B cell (primary cell): ENCODE results near the gene LTBP2. TPM values are rescaled to one million over a fixed set of nuclear protein-coding genes. Genes with fewer than 3 reads are reported as not detected.

ENCODE experiments used
- ATAC-seq: fragments of 200-7000 bp; cut with Tn5 transposase; one replicate; pipeline ENCODE4 v1.10.0; 2021; ENCODE audit warnings: low read depth, mild to moderate bottlenecking, moderate number of reproducible peaks, moderate library complexity
- CTCF ChIA-PET: fragments of 350-600 bp; sonication (Branson Sonifier 250); formaldehyde crosslinking; loops from one replicate; lab custom pipeline; 2021; ENCODE audit warnings: antibody characterized with exemption, inconsistent platforms; lab: Charles Lee
- POLR2A ChIA-PET: fragments of 350-600 bp; sonication (Branson Sonifier 250); formaldehyde crosslinking; loops from one replicate; lab custom pipeline; 2021; ENCODE audit warnings: antibody characterized with exemption; lab: Charles Lee
- DNase-seq: peaks from one replicate; pipeline ENCODE4 v3.0.0; 2013
- H2AFZ ChIP-seq: 2 replicates; pipeline ENCODE4 v1.6.1; 2012; ENCODE audit warnings: mild to moderate bottlenecking, low read depth, low read length; ENCODE audit not compliant: insufficient read depth, poor library complexity, severe bottlenecking
- H3K27ac ChIP-seq, 2 donors: 1 replicate in 1 of 2; 2 replicates in 1 of 2; pipeline ENCODE4 v1.5.1; 2012 to 2013; ENCODE audit warnings: low read length in 2 of 2, mild to moderate bottlenecking in 2 of 2, moderate library complexity in 1 of 2
- H3K27me3 ChIP-seq, 4 experiments: fragments of 200-600 bp in 1 of 4; sonication (generic) in 1 of 4; replicated peaks in 1 of 4; 1 replicate in 2 of 4; 2 replicates in 2 of 4; pipeline versions ENCODE4 v1.6.1 to v1.7.0; 2013 to 2016; ENCODE audit warnings: low read length in 3 of 4, mild to moderate bottlenecking in 2 of 4, mixed read lengths in 1 of 4, moderate library complexity in 1 of 4; ENCODE audit not compliant: insufficient read depth in 4 of 4, control insufficient read depth in 3 of 4; ENCODE audit errors: control extremely low read depth in 1 of 4
- H3K36me3 ChIP-seq, 2 experiments: replicated peaks in 1 of 2; 1 replicate in 1 of 2; 2 replicates in 1 of 2; pipeline versions ENCODE4 v1.6.1 to v1.7.1; 2013; ENCODE audit warnings: low read length in 1 of 2; ENCODE audit not compliant: insufficient read depth in 2 of 2, control insufficient read depth in 1 of 2; ENCODE audit errors: control extremely low read depth in 1 of 2, extremely low read depth in 1 of 2
- H3K4me1 ChIP-seq, 2 donors: fragments of 200-600 bp in 1 of 2; sonication (generic) in 1 of 2; 1 replicate in 1 of 2; 2 replicates in 1 of 2; pipeline versions ENCODE4 v1.5.1 to v1.6.1; 2013 to 2017; ENCODE audit warnings: low read length in 2 of 2; ENCODE audit not compliant: control insufficient read depth in 2 of 2, insufficient read depth in 2 of 2
- H3K4me2 ChIP-seq: replicated peaks from 2 replicates; pipeline ENCODE3; 2012; ENCODE audit warnings: mild to moderate bottlenecking, low read depth, low read length; ENCODE audit not compliant: poor library complexity, severe bottlenecking
- H3K4me3 ChIP-seq, 5 experiments: fragments of 200-600 bp in 1 of 5; sonication (generic) in 1 of 5; 1 replicate in 3 of 5; 2 replicates in 2 of 5; pipeline versions ENCODE4 v1.5.1 to v1.7.0; 2011 to 2016; ENCODE audit warnings: low read length in 4 of 5, mild to moderate bottlenecking in 4 of 5, low read depth in 2 of 5, control low read depth in 1 of 5, moderate library complexity in 1 of 5; ENCODE audit not compliant: insufficient read depth in 1 of 5; ENCODE audit errors: control extremely low read depth in 1 of 5, extremely low read depth in 1 of 5
- H3K79me2 ChIP-seq: fragments of 200-600 bp; sonication (generic); one replicate; pipeline ENCODE4 v1.6.0; 2016; ENCODE audit warnings: low read length; ENCODE audit not compliant: control insufficient read depth, insufficient read depth
- H3K9ac ChIP-seq: fragments of 200-600 bp; sonication (generic); 2 replicates; pipeline ENCODE4 v1.6.1; 2017; ENCODE audit warnings: mild to moderate bottlenecking, low read length, moderate library complexity
- H3K9me3 ChIP-seq, 3 donors: one replicate each; pipeline versions ENCODE4 v1.6.1 to v1.7.1; 2013; ENCODE audit warnings: low read length in 2 of 3; ENCODE audit not compliant: control insufficient read depth in 2 of 3, insufficient read depth in 1 of 3; ENCODE audit errors: control extremely low read depth in 1 of 3
- H4K20me1 ChIP-seq: 2 replicates; pipeline ENCODE4 v1.6.0; 2012; ENCODE audit warnings: mild to moderate bottlenecking, low read length; ENCODE audit not compliant: insufficient read depth, control insufficient read depth, poor library complexity, severe bottlenecking
- H3K27ac Mint-ChIP-seq: one replicate; pipeline ENCODE4 v1.8.0; 2021; ENCODE audit warnings: mixed read lengths
- H3K27me3 Mint-ChIP-seq: one replicate; pipeline ENCODE4 v1.8.0; 2021; ENCODE audit warnings: mixed read lengths
- H3K4me1 Mint-ChIP-seq: one replicate; pipeline ENCODE4 v1.8.0; 2021; ENCODE audit warnings: mixed read lengths
- H3K4me3 Mint-ChIP-seq: one replicate; pipeline ENCODE4 v1.8.0; 2021; ENCODE audit warnings: mixed read lengths
- H3K9me3 Mint-ChIP-seq: one replicate; pipeline ENCODE4 v1.8.0; 2022; ENCODE audit warnings: mixed read lengths; ENCODE audit not compliant: insufficient read depth
- CTCF ChIP-seq: fragments of 200-600 bp; IDR thresholded peaks from one replicate; pipeline ENCODE4 v1.8.0; 2022; ENCODE audit warnings: antibody characterized with exemption, mild to moderate bottlenecking
- EZH2 ChIP-seq: IDR thresholded peaks from 2 replicates; pipeline ENCODE4 v1.6.1; 2012; ENCODE audit warnings: borderline replicate concordance, low read depth, mild to moderate bottlenecking, moderate library complexity, low read length; ENCODE audit not compliant: insufficient read depth, poor library complexity, severe bottlenecking
- WGBS: methylation state at CpG from one replicate; pipeline ENCODE4 v1.1.5; 2013; ENCODE audit warnings: missing lambda C conversion rate; ENCODE audit not compliant: insufficient coverage; 5-methylcytosine and 5-hydroxymethylcytosine counted together
- intact Hi-C: fragments of 100-400 bp; cut with micrococcal nuclease; formaldehyde crosslinking; loops from one replicate; pipeline ENCODE4 v1.10.0; 2022
- polyA plus RNA-seq: library from polyadenylated mRNA; depleted of rRNA; stranded (reverse); fragments of >200 nt; gene quantifications from 2 replicates; pipeline ENCODE4 v1.2.3, GENCODE V29; 2012
- total RNA-seq, 2 donors: library from RNA; stranded (reverse); fragments of 120-200 nt in 1 of 2; gene quantifications; 1 replicate in 1 of 2; 2 replicates in 1 of 2; pipeline versions ENCODE4 v1.2.3 to v1.2.4, GENCODE V29; 2013 to 2022

The LTBP2 gene
- total and polyA plus RNA-seq, 2 donors (not counting 1 experiment from before 2014, with no cell fraction given), result 0.12 to 0.22 TPM

- ATAC-seq, result no peak
- Histone ChIP-seq H3K79me2 (no peaks in the 10 kb centered on the region), H3K36me3 (no peaks in the 10 kb centered on the region), H3K27ac (no peak overlapping the region), H3K9me3 (no peaks in the 10 kb centered on the region), H3K9ac (no peak overlapping the region), H3K4me3 (no peak overlapping the region), H4K20me1 (no peaks in the 10 kb centered on the region), H3K4me1 (peaks cover 0 to 4% of the 10 kb centered on the region in 2 donors), H3K4me2 (no peak overlapping the region), H3K27me3 (no peaks in the 10 kb centered on the region), H2AFZ (no peak overlapping the region)
- H3K27me3 Mint-ChIP-seq, result peaks cover 19% of the 10 kb centered on the region
- H3K4me1 Mint-ChIP-seq, result no peaks in the 10 kb centered on the region
- ChIA-PET CTCF (interaction anchor here (0.7 kb wide), 2 partner anchors 35 to 466 kb away, joined by 4 to 6 read pairs; partner anchors contain the start of gene LTBP2), POLR2A (no interaction called here)
- no peak overlapping the region for H3K27ac Mint-ChIP-seq
- intact Hi-C loops, result no loop called here
- DNase-seq, result no peak
- H3K4me3 Mint-ChIP-seq, result no peak overlapping the region
- no peaks in the 10 kb centered on the region for H3K9me3 Mint-ChIP-seq
- 90% methylated on average over 8 of the region's 11 CpGs for WGBS
- TF ChIP-seq CTCF, result no peak
- TF ChIP-seq EZH2, result no peak
These were observed 34.6 kb downstream of the LTBP2 start for GRCh38 chr14:74577247-74577947.

GRCh38 chr14:74575936-74576335 is 36.1 kb downstream of the LTBP2 start:
- H3K4me3 ChIP-seq, result no peak overlapping the region
- no peak for ATAC-seq
- ChIA-PET POLR2A (no interaction called here), CTCF (interaction anchor here (1.0 to 1.3 kb wide), 2 partner anchors 26 to 33 kb away, joined by 3 to 4 read pairs; no protein-coding TSS in a partner anchor)
- no peaks in the 10 kb centered on the region for H3K9me3 ChIP-seq
- Mint-ChIP-seq H3K27ac (no peak overlapping the region), H3K4me1 (peaks cover 4% of the 10 kb centered on the region), H3K4me3 (no peak overlapping the region), H3K27me3 (peaks cover 25% of the 10 kb centered on the region), H3K9me3 (no peaks in the 10 kb centered on the region)
- no peak overlapping the region for H3K4me2 ChIP-seq
- no peaks in the 10 kb centered on the region for H3K79me2 ChIP-seq
- 87% methylated on average over 3 of the region's 3 CpGs for WGBS
- no peaks in the 10 kb centered on the region for H3K36me3 ChIP-seq
- DNase-seq, result no peak
- no peak overlapping the region for H3K9ac ChIP-seq
- H3K27ac ChIP-seq, result no peak overlapping the region
- intact Hi-C loops, result no loop called here
- H4K20me1 ChIP-seq, result no peaks in the 10 kb centered on the region
- H3K27me3 ChIP-seq, result peaks cover 0 to 7% (median 0%) of the 10 kb centered on the region in 4 experiments
- peaks cover 4 to 5% of the 10 kb centered on the region in 2 donors for H3K4me1 ChIP-seq
- TF ChIP-seq EZH2, result no peak
- no peak for TF ChIP-seq CTCF
- no peak overlapping the region for H2AFZ ChIP-seq
